HG03108 (cell line): ENCODE measurements around the gene COX8C.

Experiments
- ATAC-seq: cut with Tn5 transposase; IDR thresholded peaks from one replicate; pipeline ENCODE4 v1.9.1; 2021; ENCODE audit warnings: moderate library complexity; ENCODE audit not compliant: unreplicated experiment

Gene COX8C, protein sequence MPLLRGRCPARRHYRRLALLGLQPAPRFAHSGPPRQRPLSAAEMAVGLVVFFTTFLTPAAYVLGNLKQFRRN

DNA sequence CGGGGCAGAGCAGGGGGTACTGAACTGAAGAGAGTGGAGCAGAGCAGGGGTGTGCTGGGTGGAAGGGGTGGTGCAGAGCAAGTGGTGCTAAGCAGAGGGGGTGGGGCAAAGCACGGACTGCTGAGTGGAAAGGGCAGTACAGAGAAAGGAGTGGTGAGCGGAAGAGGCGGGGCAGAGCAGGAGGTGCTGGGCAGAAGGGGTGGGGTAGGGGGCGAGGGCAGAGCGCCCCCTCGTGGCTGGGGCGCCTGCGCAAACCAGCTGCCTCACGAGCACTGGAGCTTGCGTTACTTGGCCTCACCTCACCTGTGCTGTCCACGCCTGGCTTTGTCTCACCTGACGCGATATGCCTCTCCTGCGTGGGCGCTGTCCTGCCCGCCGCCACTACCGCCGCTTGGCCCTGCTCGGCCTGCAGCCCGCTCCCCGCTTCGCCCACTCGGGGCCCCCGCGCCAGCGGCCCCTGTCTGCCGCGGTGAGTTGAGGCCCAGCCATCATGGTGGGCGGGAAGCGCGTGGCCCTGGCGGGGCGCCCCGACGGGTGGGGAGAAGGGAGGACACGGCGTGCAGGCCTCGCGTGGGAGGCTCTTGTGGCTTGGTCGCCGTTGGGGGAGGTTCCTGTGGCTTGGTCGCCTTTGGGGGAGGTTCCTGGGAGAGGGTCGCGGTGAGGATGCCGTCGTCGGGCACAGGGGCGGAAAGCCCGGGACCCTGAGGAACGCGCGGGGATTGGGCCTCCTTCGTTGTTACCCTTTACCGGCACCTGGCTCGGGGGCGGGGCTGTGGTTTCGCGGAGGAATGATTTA is at the start of gene COX8C:
Gene COX8C, plus strand, starts transcription at position 257 of the 796 bp plus-strand sequence. Its CDS starts 87 bp downstream, at position 344.
- ATAC-seq: no peak

DNA sequence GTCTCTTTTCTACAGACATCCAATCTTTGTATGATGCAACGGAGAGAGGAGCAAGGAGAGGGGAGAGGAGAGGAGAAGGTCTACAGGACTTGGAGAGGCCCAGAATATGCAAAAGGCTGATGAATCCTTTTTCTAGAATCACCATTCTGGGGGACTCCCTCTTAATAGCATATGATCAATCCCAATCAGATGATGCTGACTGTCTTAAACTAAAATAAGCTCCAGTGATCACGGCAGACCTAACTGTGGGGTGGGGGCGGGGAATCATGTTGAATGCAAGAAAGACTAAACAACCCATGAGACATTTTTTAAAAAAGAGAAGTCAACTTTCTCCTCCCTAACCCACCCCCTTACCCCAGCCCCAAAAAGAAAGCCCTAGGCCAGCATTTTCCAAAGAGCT is 47.6 kb upstream of the COX8C start:
- ATAC-seq: no peak

DNA sequence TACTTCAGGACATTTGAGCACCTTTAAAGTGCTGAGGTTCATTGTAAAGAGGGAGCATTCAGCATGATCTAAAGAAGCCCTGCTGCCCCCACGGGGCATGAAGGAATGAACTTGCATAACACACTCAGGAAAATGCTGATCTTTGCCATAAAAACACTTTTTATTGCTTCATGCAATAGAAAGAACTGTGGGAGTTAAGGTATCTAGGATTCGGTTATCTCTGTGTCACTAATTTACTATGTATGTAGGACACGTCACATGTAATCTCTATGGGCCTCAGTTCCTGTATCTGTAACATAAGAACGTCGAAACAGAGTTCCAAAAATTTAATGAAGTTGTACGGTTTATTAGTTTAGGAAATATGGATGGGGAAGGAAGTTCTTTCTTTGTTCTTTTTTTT is 47.1 kb upstream of the COX8C start:
- no peak for ATAC-seq

DNA sequence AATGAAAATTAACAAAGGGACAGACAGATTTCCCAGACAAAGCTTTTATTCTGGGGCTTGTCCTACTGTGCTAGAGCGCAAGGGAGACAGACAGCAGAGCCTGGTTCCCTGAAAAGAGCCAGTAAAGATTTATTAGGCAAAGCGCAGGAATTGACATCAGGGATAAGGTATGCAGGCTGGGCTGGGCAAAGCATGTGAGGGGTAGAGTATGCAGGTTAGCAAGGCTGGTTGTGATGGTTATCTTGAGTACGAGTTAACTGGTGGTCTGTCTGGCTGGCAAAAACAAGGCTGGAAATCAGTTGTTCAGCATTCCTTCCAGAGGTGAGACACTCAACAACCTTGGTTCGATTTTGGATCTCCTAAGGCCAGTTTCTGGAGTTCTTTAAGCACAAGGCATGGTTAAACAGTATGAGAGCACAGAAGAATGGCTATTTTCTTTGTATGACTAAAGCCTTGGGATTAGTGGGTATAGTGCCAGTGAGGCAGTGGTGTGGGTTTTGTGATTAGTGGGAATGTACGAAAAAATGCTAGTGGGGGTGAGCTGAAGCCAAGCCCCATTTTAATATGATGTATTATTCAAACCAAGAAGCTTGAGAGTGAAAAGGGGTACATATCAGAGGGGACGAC is 45.0 kb upstream of the COX8C start:
- no peak for ATAC-seq

DNA sequence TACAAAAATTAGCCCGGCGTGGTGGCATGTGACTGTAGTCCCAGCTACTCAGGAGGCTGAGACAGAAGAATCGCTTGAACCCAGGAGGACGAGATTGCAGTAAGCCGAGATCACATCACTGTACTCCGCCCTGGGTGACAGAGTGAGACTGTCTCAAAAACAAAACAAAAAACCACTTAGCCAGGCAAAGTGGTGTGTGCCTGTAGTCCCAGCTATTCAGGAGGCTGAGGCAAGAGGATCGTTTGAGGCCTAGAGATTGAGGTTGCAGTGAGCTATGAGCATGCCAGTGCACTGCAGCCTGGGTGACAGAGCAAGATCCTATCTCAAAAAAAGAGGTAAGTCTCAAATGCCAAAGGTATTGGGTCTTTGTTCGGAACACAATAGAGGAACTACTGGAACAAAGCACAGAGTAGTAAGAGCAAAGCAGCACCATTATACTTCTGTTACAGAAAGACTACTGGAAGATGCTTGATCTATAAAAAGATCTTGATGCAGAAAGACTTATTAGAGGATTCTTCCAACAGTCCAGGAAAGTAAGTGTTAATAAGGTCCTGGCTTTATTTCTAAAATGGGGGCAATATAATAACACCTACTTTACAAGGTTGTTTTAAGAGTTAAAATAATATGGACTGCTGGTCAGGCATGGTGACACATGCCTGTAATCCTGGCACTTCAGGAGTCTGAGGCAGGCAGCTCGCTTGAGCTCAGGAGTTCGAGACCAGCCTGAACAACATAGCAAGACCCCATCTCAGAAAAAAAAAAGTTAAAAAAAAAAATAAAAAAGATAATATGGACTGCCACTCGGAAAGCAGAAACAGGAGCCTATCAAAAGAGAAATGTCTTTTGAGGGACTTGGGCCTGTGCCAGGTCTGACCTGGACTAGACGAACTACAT is 44.0 kb upstream of the COX8C start:
- ATAC-seq: no peak

DNA sequence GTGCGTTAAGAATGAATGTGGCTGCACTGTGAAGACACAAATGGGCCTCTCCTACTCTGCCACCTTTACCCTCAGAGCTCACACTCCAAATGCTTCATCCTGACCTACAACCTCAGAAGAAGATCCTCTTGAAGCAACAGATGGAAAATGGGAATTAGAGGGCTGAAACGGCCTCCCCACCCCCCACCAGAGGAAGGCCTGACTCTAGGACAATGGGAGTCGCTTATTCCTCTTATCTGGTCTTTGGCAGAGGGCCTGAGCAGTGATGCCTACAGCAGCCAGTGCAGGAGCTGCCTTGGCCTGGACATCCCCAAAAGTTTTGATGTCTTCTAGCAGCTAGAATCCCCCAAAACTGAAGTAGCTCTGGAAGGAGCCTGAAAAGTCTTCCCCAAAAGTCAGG is 43.3 kb upstream of the COX8C start:
- no peak for ATAC-seq

DNA sequence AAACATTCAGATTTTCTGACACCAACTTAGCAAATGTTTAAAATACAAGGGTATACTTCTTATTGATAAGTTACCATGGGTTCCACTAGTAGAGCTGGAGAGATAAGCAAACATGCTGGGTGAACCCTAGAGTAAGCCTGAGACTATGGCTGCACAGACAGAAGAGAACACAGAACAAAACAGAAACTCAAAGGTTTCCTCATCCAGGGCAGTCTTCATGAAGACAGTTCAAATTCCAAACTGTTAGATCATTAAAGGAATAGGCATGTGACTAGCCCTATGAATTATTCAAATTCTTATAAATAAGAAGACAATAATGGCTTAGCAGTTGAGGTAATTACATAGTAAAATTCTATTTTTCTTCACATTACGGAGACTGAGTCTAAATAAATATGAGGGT is 42.2 kb upstream of the COX8C start:
- ATAC-seq: no peak

DNA sequence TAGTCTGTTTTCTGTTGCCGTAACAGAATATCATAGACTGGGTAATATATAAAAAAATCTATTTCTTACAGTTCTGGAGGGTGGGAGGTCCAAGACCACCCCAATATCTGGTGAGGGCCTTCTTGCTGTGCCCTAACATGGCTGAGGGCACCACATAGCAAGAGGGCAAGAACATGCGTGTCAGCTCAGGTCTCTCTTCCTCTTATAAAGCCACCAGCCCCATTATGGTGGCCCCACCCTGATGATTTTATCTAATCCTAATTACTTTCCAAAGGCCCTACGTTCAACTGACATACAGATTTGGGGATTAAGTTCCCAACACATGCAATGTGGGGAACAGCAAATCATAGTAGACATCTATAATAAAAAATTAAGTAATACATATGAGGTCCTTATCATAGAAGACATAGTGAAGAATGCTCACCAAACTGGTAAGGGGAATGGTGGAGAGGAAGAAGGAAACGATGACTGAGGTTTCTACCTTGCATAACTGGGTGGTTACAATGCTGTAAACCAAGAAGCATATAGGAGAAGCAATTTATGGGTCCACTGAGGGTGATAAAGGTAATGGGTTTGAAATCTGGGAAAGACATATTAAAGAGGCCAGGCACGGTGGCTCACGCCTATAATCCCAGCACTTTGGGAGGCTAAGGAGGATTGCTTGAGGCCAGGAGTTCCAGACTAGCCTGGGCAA is 41.1 kb upstream of the COX8C start:
- ATAC-seq: no peak

DNA sequence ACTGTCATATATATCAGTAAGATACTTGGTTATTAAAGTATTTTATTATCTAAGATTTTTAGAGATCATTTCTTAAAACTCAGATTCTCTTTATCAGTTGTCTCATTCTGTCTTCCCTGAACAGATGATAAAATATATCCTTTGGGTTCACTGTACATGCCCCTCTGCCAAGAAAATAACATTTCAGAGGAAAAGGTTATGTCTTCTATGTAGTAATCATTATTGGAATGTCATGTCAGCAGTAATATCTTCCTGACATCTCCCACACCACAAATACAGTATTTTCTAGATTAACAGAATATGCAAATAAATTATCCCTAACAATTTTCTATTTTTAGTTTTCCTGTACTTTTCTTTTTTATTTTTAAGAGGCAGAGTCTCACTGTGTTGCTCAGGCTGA is 40.2 kb upstream of the COX8C start:
- no peak for ATAC-seq

DNA sequence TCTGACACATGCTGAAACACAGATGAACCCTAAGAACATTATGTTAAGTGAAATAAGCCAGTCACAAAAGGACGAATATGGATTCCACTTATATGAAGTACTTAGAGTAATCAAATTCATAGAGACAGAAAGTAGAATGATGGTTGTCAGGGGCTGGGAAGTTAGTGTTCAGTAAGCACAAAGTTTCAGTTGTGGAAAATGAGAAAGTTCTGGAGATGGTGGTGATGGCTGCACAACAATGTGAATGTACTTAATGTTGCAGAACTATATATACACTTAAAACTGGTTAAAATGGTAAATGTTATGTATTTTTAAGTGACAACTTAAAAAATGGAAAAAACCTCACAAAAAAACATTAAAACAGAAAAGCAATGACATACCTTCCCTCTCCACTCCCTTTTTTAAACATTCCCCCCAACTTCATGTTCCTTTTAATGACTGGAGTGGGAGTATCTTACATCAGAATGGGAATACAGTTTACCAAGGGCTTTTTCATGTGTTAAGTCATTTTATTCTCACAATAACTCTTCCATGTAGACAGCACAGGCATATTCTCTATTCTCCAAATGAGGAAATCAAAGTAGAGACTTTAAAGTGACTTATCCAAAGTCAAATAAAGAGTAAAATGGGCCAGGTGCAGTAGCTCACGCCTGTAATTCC is 38.2 kb upstream of the COX8C start:
- ATAC-seq: no peak

DNA sequence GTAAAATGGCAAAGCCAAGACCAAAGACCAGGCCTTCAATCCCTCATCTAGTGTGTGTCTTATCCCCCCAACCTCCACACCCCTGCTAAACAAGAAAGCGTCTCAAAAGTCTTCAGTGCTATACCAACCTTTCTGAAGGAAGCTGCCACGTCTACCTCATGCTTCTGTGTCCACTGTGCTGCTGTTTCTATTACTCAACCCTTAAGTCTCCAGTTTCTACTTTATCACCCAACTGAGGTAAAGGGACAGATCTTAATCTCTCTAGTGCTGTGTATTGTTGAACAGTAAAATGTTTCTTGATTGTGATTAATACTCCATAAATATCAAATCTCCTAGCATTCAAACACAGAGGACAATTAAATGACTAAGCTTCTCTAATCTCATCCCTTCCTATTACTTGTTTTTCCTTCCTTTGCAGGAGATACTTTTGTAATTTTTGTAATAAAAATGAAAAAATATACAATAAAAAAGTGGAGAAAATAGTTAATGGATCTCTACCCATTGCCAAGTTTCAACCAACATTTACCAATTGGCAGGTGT is 37.5 kb upstream of the COX8C start:
- no peak for ATAC-seq

DNA sequence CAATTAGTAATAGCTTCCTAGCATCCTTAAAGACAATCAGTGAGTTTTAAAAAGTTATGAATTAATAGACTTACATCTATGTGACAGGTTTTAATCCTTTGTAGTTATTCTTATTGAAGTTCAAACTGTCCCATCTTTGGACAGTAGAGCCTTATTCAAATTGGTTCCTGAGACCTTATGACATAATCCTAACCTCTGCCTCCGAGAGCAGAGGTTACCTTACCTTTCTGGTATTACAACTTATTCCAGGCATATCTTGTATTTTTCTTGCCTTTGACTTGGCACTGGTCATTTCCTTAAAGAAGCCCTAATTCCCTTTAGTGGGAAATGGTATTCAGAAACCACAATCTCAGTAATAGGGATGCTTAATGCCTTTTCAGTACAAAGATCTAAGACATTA is 35.9 kb upstream of the COX8C start:
- no peak for ATAC-seq

DNA sequence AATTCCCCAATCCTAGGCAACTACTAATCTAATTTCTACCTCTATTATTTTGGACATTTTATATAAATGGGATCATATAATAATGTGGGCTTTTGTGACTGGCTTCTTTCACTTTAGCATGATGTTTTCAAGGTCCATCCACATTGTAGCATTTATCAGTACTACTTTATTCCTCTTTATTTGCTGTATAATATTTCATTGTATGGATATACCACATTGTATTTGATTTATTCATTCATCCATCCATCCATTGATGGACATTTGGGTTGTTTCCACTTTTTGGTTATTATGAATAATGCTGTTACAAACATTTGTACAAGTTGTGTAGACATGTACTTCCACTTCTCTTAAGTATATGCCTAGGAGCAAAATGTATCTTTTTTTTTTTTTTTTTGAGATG is 31.4 kb upstream of the COX8C start:
- ATAC-seq: no peak

DNA sequence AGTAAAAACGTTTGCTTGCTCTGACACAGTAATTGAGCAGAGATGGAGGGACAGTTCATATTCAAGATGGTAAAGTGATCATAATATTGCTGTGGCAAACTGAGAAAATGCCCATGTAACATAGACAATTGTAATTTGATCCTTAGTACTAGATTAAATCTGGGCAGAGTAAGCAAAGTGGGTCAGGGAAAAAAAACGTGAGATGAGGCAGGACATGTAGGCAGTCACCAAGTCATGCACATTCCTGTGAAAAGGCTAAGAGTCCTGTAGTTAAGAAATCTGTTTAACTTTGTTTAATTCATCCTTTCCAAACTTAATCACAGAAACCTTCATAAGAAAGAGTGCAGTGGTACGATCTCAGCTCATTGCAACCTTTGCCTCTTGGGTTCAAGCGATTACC is 30.3 kb upstream of the COX8C start:
- no peak for ATAC-seq

DNA sequence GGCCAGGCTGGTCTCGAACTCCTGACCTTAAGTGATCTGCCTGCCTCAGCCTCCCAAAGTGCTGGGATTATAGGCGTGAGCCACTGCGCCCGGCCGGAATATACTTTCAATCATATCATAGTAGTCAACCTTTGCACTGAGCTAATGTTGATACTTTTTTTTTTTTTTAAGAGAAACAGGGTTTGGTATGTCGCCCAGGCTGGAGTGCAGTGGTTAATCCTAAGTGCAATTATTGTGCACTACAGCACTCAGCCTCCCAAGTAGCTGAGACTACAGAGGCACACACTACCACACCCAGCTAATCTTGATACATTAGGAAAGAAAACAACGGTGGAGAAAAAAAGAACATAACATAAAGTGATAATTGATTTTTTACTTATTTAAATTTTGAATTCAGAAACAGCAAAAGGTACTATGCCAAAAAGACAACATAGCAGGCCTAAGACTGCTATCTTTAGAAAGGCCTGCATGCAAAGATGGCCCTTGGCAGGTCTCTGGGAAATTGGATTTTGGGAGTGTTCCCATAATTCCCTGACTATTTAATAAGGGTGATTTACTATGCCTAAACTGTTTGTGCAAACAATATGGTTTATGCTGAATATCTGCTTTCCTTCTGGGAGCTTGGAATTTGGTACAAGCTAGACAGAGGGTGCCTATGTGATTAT is 29.6 kb upstream of the COX8C start:
- no peak for ATAC-seq

DNA sequence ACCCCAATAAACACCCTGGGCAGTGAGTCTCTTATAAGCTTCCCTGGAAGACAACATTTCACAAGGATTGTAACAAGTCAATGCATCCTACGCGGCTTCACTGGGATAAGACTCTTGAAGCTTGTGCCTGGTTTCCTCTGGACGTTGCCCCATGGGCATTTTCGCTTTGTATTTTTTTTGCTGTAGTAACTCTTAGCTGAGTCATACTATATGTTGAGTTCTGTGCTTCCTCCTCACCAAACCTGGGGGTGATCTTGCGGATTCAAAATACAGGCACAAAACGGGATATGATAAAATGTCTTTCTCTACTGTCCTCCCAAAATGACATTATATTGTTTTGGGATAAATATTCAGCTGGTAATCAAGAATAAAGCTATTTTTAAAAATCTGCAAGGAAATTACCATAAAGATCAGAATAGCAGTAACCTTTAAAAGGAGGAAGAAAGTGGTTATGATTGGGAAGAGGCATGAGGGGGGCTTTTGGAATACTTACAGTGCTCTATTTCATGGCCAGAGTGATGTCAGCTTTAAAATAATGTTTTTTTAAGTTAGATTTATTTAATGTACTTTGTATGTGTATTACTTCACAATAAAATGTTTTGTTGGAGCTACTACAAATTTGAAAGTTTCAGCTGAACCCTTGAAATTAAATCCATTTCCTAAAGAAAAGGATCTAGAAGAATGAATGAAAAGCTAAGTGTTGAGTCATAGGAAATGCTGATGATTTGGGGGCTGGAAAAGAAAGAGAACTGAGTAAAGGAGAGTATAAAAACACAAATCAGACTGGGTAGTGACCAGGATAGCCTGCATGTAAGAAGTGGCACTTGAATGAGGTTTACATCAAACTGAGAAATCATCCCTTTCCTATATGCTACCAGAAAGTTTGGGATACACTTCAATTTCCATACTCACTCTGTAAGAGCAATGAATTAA is 28.8 kb upstream of the COX8C start:
- ATAC-seq: no peak

DNA sequence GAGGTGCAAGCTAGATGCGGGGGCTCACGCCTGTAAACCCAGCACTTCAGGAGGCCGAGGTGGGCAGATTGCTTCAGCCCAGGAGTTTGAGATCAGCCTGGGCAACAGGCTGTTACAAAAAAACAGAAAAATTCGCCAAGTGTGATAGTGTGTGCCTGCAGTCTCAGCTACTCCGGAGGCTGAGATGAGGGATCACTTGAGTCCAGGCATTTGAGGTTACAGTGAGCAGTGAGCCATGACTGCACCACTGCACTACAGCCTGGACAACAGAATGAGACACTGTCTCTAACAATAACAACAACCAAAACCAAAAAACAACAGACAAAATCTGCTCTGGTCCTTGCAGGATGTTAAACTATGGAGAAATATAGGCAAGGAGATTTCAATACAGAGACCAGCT is 28.1 kb upstream of the COX8C start:
- no peak for ATAC-seq

DNA sequence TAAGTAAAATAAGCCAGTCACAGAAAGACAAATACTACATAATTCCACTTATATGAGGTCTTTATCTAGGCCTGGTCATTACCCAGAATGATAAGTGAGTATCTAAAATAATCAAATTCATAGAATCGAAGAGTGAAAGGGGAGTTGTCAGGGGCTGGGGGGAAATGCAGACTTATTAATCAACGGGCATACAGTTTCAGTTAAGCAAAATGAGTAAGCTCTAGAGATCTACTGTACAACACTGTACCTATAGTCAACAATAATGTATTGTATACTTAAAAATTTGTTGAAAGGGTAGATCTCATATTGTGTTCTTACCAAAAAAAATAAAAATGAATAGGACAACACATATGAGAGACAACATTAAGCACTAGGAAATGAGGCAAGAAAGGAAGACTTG is 27.5 kb upstream of the COX8C start:
- ATAC-seq: no peak

DNA sequence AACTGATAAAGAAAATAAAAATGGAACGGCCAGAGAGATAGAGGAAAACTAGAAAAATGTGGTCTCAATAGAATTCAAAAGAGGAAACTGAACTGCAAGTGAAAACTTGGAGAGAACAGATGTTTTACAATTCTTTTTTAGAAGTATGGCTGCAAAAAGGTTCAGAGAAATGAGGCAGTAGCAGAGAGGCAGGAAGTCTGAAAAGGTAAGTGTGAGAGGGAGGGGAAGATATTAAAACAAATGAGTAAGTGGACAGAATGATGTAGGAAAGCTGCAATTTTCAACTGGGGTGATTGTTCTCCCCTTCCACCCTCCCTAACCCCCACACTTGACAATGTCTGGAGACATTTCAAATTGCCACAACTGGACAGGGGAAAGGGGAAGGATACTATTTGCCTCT is 27.0 kb upstream of the COX8C start:
- no peak for ATAC-seq
